SKM-1 (cell line): ENCODE data around the gene NUP43.
"Not testable (repeated sequence)": the region's sequence is repeated elsewhere in the genome, so short reads cannot be mapped to it uniquely, and the experiment has no call there.

ENCODE experiments used
- DNase-seq: peaks from one replicate; lab custom pipeline; 2025; ENCODE audit not compliant: unreplicated experiment; lab: John Stamatoyannopoulos, UW

The NUP43 gene, protein sequence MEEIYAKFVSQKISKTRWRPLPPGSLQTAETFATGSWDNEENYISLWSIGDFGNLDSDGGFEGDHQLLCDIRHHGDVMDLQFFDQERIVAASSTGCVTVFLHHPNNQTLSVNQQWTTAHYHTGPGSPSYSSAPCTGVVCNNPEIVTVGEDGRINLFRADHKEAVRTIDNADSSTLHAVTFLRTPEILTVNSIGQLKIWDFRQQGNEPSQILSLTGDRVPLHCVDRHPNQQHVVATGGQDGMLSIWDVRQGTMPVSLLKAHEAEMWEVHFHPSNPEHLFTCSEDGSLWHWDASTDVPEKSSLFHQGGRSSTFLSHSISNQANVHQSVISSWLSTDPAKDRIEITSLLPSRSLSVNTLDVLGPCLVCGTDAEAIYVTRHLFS

DNA sequence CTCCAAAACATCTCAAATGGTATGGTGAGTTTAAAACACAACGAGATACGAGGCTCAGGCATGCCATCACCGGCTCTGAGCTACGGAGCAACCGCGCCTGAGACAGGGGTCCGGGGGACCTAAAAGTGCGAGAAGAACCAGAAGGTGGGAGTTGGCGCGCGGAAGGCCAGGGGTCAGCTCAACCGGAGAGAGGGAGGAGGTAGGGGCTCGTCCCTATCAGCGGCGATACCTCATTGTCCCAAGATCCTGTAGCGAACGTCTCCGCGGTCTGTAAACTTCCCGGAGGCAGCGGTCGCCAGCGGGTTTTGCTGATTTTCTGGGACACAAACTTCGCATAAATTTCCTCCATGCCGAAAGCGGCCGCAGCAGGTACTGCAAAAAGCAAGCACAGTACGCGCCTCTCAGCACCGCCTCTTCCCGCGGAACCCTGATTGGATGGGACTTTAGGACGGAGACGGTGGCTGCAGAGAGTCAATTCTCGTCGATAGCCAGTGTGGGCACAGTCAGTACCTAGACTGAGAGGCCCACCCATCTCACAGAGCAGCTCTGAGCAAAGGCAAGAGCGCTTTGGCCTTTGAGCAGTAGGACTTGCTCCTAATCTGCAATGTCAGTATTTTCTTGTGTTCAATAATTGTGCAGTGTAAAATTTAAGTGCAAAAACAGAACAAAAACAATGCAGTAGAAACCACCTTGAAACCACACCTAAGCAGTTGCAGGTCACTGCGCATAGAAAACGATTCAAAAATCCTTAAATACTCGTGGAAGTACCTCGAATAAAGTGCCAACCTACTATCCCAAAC is at the start of gene NUP43:
TSS of gene NUP43 (minus strand) at position 383 of the 800 bp plus-strand sequence. CDS start at position 349, 34 bp downstream.
- peak; percentile 88 for DNase-seq

DNA sequence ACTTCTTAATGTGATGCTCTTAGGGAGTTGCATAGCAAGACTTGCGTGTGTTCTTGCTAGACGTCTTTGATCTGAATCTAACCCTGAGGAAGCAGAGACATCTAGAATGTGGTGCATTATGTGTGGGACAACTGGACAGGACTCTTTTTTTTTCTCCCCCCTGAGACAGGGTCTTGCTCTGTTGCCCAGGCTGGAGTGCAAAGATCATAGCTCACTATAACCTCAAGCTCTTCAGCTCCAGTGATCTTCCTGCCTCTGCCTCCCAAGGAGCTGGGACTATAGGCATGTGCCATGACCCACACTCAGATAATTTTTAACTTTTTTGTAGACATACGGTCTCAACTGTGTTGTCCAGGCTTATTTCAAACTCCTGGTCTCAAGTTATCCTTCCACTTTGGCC is 37.2 kb upstream of the NUP43 start:
- no peak for DNase-seq

DNA sequence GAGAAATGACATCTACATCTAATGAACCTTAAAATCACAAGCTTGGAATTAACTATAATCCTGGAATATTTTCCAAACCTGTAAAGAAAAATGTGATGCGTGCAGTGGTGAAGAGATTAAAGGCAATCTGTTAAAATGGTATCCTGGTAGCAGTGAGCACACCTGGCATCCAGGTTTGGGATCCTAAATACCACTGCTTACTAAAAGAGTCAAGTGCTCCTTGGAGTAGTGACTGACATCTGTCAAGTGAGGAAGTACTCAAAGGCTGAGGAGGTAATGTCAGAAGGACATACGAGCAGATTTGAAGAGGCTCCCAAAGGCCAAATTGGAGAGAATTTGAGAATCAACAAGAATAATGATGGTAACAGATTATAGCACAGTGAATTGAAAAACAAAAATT is 36.0 kb upstream of the NUP43 start:
- DNase-seq: no peak

DNA sequence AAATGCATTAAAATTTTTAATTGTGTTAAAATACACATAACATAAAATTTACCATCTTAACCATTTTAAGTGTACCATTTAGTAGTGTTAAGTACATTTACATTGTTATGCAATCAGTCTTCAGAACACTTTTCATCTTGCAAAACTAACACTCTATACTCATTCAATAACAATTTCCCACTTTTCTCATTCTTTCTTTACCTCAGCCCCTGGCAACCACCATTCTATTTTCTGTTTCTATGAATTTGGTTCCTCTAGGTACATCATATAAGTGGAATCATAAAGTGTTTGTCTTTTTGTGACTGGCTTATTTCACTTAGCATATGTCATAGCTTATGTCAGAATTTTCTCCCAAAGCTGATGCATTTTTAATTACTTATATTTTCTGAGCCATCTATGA is 35.4 kb upstream of the NUP43 start:
- DNase-seq: no peak

DNA sequence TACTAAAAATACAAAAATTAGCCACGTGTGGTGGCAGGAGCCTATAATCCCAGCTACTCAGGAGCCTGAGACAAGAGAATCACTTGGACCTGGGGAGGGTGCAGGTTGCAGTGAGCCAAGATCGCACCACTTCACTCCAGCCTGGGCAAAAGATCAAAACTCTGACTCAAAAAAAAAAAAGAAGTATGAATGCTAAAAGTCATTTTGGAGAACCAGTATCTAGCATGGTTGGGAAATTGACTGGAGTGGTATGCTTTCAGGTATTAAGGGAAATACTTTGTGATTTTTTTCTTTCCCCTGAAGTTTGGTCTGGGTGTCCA is 33.3 kb upstream of the NUP43 start:
- no peak for DNase-seq

DNA sequence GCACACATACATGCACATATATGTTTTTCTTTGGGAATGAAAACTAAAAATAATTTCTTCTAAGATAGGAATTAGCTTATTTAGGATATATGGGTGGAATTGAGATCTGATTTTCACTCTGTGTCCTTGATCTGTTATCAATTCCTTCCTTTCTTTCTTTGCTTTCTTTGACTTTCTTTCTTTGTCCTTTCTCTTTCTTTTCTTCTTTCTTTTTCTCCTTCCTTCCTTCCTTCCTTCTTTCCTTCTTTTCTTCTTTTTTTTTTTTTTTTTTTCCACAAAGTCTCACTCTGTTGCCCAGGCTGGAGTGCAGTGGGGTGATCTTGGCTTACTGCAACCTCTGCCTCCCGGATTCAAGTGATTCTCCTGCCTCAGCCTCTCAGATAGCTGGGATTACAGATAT is 31.3 kb upstream of the NUP43 start:
- DNase-seq: no peak

DNA sequence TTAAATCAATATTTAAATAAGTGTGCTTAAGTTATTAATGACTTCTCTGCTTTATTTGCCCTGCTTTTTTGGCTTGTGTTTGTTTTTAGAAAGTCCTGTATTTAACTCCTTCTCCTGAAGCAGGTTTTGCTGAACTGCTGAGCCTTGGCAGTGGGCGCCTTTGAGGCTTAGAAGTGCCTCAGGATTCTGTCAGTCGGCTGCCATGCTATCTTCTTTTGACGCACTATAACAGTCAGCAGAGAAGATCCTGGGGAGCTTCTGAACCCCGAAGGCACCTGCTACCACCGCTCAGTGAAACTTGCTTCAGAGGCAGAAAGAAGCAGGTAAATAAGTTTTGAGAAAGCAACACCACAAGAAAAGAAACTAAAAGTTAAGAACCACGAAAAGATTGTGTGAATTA is 25.6 kb upstream of the NUP43 start:
- DNase-seq: no peak

DNA sequence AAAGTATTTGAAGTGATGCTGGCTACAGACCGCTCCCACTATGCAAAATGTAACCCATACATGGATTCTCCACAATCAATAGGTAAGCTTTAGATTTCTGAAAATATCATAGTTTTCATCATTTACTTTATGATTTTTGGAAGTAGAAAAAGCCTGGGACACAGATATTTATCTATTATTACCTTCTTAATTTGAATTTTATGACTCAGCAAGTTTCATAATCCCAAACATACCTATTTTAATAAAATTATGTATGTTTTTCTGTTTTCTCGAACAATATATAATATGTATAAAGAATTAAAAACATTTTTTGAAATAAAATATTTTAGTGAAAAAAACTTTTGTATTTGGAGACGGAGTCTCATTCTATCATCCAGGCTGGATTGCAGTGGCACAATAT is 24.9 kb upstream of the NUP43 start:
- DNase-seq: no peak

DNA sequence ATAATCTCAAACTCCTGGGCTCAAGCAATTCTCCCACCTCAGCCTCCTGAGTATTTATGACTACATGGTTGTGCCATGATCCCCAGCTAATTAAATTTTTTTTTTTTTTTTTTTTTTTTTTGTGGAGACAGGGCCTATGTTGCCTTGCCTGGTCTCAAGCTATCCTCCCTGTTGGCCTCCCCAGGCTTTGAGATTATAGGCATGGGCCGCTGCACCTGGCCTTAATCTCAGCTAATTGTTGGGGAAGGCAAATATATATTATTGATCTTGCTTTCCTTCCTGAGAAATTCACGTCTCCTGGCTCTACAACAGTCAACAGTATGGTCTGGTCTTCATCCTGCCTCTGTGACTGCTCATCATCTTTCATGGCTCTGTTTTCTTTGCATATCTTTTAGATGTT is 23.3 kb upstream of the NUP43 start:
- no peak for DNase-seq

DNA sequence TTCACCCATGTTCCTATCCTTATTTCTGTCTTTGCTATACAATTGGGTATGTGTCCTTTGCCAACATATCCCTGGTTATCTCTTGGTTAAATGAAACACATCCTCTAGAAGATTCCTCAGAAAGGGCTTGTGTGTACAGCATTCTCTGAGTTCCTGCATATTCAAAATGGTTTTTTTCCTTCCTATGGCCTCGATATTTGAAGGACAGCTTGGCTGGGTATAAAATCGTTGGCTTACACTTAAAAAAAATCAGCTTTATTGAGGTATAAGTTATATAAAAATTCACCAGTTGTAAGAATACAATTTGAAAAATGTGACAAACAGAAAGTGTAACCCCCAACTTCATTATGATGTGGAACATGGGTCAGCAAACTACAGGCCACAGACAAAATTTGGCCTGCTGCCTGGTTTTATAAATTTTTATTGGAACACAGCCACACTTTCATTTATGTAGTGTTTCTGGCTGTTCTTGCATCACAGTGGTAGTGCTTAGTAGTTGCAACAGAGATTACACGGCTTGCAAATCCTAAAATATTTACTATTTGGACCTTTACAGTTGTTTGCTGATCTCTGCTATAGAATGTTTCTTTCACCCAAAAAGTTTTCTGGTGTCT is 19.9 kb upstream of the NUP43 start:
- no peak for DNase-seq

DNA sequence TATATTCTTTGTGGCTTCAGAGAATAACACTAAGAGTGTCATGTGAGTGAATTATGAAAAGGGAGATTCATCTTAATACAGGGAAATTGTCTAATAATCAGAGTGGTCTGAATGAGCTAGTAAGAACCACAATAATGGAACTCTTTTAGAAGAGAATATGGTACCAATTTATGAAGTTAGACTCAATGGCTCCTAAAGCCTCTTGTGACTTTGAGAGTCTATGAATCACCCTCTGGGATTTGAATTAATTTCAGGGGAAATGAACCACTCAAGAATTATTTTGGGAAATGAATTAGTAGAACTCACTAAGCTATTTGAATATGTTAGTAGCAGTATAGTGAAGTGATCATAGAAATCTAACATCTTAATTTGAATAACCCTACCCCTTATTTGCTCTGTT is 17.5 kb upstream of the NUP43 start:
- no peak for DNase-seq

DNA sequence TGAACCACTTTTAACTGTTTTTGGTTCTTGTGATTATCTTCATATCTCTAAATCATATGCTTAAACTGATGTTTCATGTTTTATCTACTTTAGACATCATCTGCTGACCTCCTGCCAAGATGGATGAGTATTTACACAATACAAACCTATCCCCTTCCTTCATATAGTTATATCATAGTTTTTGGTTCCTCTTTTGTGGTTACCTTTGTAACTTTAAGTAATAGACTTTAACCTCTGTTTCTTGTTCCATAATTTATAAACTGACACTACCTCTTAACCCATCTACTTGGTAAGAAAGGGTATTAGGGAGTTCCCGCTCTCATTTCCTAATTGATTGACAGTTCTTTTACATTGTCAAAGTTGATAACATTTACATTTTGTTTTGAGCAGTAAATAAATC is 15.1 kb upstream of the NUP43 start:
- DNase-seq: peak; percentile 48

DNA sequence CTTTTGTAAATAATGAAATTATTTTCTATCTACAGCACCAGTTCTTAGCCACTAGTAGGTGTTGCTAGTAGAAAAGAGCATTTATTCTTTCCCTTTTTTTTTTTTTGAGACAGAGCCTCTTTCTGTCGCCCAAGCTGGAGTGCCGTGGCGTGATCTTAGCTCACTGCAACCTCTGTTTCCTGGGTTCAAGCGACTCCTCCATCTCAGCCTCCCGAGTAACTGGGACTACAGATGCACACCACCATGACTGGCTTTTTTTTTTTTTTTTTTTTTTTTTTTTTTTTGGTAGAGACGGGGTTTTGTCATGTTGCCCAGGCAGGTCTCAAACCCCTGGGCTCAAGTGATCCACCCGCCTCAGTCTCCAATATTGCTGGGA is 9.9 kb upstream of the NUP43 start:
- no peak for DNase-seq

DNA sequence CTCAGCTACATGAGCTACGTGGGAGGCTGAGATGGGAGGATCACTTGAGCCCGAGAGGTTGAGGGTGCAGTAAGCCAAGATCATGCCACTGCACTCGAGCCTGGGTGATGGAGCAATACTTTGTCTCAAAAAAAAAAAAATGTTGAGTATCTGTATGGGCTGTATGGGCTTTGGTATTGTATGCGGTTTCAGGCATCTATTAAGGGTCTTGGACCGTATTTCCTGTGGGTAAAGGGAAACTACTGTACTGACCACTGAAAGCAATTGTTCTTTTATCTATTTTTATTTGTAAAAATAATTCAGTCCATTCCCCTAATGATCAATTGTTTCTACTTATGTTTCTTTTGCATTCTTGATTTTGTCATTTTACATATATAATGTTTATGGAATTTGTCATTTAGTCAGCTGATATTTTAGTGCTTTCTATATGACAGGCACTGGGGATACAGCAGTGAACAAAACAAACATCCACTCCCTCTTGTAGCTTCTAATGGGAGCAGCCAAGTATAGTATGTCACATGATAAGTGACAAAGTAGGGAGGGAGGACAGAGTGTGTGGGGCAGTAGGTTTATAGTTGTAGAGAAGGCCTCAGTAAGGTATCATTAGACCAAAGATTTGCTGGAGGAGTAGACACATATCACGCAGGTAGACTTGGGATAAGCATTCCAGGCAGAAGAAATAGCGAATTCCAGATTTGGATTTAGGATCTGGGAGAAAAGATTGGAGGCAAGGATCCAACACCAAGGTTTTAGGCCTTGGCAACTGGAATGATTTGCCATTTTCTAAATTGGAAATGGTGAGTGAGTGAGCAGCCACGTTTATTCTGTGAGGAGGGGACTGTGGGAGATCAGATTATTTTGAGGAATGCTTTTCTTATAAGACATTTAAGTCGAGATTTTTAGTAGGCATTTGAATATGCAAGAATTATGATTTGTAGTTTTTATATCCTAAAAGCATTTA is 9.3 kb upstream of the NUP43 start:
- no peak for DNase-seq

DNA sequence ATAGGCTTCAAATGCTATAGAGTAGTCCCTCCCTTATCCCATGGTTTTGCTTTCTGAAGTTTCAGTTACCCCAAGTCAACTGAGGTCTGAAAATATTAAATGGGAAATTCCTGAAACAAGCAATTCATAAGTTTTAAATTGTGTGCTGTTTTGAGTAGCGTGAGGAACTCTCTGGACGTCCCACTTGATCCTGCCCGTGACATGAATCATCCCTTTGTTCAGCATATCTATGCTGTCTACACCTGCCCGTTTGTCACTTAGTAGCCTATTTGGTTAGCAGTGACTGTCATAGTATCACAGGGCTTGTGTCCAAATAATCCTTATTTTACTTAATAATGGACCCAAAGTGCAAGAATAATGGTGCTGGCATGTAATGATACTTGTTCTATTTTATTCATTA is 8.2 kb upstream of the NUP43 start:
- DNase-seq: no peak

DNA sequence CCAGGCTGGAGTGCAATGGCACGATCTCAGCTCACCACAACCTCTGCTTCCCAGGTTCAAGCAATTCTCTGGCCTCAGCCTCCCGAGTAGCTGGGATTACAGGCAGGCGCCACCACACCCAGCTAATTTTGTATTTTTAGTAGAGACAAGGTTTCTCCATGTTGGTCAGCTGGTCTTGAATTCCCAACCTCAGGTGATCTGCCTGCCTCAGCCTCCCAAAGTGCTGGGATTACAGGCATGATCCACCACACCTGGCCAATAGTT is 7.0 kb upstream of the NUP43 start:
- DNase-seq: not testable (repeated sequence)

DNA sequence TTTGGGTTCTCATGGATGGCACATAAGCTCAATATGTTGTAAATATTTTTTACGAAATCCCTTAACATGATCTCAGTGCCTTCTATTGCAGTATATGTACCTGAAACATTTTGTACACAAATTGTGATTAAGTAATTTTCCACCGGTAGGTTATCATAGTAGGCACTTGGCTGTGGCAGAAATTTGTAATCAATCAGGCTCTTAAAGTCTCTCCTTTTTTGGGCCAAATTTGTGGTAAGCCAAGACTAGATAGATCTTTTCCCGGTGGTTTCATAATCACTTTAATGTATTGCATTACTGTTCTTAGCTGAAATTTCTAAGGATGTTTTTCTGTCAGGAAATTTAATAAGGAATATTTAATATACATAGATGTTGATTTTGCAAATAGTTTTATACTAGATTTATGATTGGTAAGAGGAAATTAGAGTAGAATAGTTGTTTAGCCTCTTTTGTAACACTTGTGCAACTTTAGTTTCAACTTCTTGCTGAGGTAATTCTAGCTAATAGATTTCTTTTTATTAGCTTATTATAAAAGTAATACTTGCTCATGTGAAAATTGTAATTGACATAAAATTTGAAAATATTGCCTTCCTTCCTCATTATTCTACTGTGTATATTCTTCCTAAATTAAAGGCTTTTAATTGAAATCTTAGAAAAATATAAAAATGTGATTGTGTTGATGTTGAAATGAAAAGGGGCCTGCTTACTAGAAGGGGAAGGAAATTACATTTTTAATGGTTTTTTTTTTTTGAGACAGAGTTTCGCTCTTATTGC is 6.5 kb upstream of the NUP43 start:
- no peak for DNase-seq

DNA sequence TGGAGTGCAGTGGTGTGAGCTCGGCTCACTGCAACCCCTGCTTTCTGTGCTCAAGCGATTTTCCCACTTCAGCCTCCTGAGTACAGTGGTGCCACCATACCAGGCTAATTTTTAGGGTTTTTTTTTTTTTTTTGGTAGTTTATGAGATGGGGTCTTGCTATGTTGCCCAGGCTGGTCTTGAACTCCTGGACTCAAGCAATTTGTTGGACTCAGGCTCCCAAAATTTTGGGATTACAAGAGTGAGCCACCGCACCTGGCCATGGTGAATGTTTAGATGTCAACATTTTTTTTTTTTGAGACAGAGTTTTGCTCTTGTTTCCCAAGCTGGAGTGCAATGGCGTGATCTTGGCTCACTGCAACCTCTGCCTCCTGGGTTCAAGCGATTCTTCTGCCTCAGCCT is 5.6 kb upstream of the NUP43 start:
- DNase-seq: not testable (repeated sequence)

DNA sequence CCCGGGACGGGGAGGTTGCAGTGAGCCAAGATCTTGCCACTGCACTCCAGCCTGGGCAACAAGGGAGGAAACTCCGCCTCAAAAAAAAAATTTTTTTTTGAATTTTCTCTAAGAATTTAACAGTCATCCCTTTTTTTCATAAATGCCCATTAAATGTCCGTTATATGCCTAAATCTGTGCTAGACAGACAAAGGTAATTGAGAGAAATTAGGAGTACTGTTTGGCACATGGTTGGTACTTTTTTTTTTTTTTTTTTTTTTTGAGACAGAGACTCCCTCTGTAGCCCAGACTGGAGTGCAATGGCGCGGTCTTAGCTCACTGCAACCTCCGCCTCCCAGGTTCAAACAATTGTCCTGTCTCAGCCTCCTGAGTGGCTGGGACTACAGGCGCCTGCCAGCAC is 4.9 kb upstream of the NUP43 start:
- DNase-seq: no peak

DNA sequence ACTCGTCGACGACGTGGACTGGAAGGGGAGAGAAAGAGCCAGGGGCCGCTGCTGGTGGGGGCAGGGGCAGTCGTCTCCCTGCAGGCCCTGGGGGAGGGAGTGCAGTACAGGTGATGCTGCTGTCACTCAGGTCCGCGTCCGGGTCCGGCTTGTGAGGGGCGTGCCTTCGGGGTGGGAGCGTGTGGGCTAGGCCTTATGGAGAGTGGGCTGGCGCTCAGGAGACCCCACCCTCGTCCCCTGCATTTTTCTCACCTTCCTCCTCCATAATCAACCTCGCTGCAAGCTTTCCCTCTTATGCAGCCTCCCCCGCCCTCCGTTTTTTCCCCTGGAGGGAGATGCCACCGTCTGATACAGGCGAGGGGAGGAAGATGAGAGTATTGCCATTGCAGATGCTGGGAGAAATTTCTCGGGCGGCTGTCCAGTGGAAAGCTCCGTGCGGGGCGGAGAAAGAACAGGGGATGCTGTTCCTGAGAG is 3.8 kb upstream of the NUP43 start:
- DNase-seq: no peak
